Transverse colon (tissue), 4 donors: ENCODE data around the gene IQSEC2.

ENCODE experiments used
- CTCF ChIP-seq, 5 experiments: fragments of 200-600 bp in 3 of 5; fragments of 450-650 bp in 2 of 5; sonication (generic) in 3 of 5; IDR thresholded peaks; 1 replicate in 2 of 5; 2 replicates in 3 of 5; pipeline ENCODE4 v1.5.1; 2016 to 2017; ENCODE audit warnings: antibody characterized with exemption in 5 of 5, inconsistent platforms in 3 of 5, mild to moderate bottlenecking in 2 of 5, moderate library complexity in 1 of 5
- POLR2AphosphoS5 ChIP-seq, 3 donors: sonication (generic); formaldehyde crosslinking; IDR thresholded peaks; one replicate each; pipeline ENCODE4 v1.6.1; 2016; ENCODE audit warnings: antibody characterized with exemption in 3 of 3

- TF ChIP-seq POLR2AphosphoS5 (IDR thresholded peaks at IDR 0.05) (no peak), CTCF (IDR thresholded peaks at IDR 0.05) (no peak)
Observed at GRCh38 chrX:53324803-53325202, 43.4 kb upstream of the IQSEC2 start.
